Chondrocyte (in vitro differentiated cells): ENCODE measurements around the gene ATP5F1B. TPM values are rescaled to one million over a fixed set of nuclear protein-coding genes. Genes with fewer than 3 reads are reported as not detected.
A peak's percentile ranks its signal among the peaks of the same experiment; 100 is the strongest.

Experiments used
- DNase-seq: peaks from one replicate; pipeline ENCODE4 v3.0.0; 2021; ENCODE audit warnings: mixed read lengths, low spot score
- H3K27ac Mint-ChIP-seq: one replicate; pipeline ENCODE4 v1.8.0; 2021; ENCODE audit warnings: mild to moderate bottlenecking, moderate library complexity, mixed read lengths; ENCODE audit not compliant: unreplicated experiment
- H3K27me3 Mint-ChIP-seq: 2 replicates; pipeline ENCODE4 v1.8.0; 2021; ENCODE audit warnings: low read depth, mixed read lengths
- H3K36me3 Mint-ChIP-seq: 2 replicates; pipeline ENCODE4 v1.8.0; 2021; ENCODE audit warnings: low read depth, mixed read lengths
- H3K4me1 Mint-ChIP-seq: 2 replicates; pipeline ENCODE4 v1.8.0; 2021; ENCODE audit warnings: low read depth, mild to moderate bottlenecking, mixed read lengths
- H3K4me3 Mint-ChIP-seq: one replicate; pipeline ENCODE4 v1.8.0; 2021; ENCODE audit warnings: mild to moderate bottlenecking, moderate library complexity, mixed read lengths; ENCODE audit not compliant: unreplicated experiment
- H3K9me3 Mint-ChIP-seq: 2 replicates; pipeline ENCODE4 v1.8.0; 2021; ENCODE audit warnings: low read depth, mixed read lengths
- total RNA-seq: library from RNA; stranded (reverse); gene quantifications from 3 replicates; pipeline ENCODE4 v1.2.1, GENCODE V29; 2021
- TF ChIP-seq, protein P1 (sequence below): fragments of 200-600 bp; sonication (generic); IDR thresholded peaks from 2 replicates; pipeline ENCODE4 v1.5.0; 2021; ENCODE audit warnings: antibody characterized with exemption, mild to moderate bottlenecking, moderate library complexity

ATP5F1B gene
- total RNA-seq, 1 donor from 2014 or later, result 380 TPM

- no peak overlapping the region for H3K4me3 Mint-ChIP-seq
- no peaks in the 10 kb centered on the region for H3K9me3 Mint-ChIP-seq
- no peak for DNase-seq
- H3K4me1 Mint-ChIP-seq, result peaks cover 20% of the 10 kb centered on the region
- peaks cover 2% of the 10 kb centered on the region for H3K36me3 Mint-ChIP-seq
- H3K27me3 Mint-ChIP-seq, result no peaks in the 10 kb centered on the region
- H3K27ac Mint-ChIP-seq, result no peak overlapping the region
- TF ChIP-seq, protein P1, sequence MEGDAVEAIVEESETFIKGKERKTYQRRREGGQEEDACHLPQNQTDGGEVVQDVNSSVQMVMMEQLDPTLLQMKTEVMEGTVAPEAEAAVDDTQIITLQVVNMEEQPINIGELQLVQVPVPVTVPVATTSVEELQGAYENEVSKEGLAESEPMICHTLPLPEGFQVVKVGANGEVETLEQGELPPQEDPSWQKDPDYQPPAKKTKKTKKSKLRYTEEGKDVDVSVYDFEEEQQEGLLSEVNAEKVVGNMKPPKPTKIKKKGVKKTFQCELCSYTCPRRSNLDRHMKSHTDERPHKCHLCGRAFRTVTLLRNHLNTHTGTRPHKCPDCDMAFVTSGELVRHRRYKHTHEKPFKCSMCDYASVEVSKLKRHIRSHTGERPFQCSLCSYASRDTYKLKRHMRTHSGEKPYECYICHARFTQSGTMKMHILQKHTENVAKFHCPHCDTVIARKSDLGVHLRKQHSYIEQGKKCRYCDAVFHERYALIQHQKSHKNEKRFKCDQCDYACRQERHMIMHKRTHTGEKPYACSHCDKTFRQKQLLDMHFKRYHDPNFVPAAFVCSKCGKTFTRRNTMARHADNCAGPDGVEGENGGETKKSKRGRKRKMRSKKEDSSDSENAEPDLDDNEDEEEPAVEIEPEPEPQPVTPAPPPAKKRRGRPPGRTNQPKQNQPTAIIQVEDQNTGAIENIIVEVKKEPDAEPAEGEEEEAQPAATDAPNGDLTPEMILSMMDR, result no peak
These were observed 31.9 kb upstream of the ATP5F1B start for GRCh38 chr12:56677680-56678079.

DNA sequence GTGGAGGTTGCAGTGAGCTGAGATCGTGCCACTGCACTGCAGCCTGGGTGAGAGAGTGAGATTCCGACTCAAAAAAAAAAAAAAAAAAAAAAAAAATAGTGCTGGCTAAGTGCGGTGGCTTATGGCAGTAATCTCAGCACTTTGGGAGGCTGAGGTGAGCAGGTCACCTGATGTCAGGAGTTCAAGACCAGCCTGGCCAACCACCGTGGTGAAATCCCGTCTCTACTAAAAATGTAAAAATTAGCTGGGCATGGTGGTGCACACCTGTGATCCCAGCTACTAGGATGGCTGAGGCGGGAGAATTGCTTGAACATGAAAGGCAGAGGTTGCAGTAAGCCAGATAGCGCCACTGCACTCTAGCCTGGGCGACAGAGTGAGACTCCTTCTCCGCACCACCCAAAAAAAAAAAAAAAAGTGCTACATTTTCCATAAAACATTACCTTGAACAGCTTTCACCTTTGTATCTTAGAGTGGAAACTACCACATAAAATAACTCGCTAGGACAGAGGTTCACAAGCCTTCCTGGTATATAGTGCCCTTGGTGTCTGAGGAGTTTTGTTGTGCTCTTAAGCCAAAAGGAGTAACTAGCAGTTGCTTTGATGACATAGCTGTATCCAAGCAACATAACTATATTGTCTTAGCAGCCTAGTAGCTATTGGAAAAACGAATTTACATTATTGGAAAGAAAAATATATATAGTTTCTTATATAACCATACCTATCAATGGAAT, 31.2 kb upstream of the ATP5F1B start:
- Mint-ChIP-seq H3K36me3 (peaks cover 3% of the 10 kb centered on the region), H3K27ac (peak overlapping the region; percentile 45), H3K27me3 (no peaks in the 10 kb centered on the region), H3K9me3 (no peaks in the 10 kb centered on the region), H3K4me3 (no peak overlapping the region), H3K4me1 (peaks cover 23% of the 10 kb centered on the region)
- TF ChIP-seq, protein P1, result no peak
- DNase-seq, result peak; percentile 14

DNA sequence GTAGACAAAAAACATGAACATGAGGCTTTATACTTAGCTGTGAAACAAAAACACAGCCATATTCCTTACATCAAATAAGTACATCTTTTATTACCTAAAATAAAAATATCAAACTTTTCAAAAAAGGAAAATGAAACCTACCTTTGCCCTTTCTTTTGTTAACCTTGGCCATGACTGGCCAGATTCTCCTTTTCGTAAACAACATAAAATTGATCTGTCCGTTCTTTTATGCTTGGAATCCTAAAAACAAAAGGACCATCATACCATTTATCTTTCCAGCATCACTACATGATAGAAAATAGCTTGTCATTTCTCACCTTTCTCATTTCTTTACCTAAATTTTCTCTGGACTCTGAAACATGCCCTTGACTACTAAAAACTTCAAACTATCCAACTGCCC, 25.8 kb upstream of the ATP5F1B start:
- no peak overlapping the region for H3K4me3 Mint-ChIP-seq

GRCh38 chr12:56670836-56671235, 25.1 kb upstream of the ATP5F1B start:
- no peak overlapping the region for H3K27ac Mint-ChIP-seq
- H3K27me3 Mint-ChIP-seq, result no peaks in the 10 kb centered on the region
- TF ChIP-seq, protein P1, result no peak

More for the DNA sequence above, 25.8 kb upstream of the ATP5F1B start:
- Mint-ChIP-seq H3K4me1 (peaks cover 24% of the 10 kb centered on the region), H3K27ac (no peak overlapping the region), H3K9me3 (no peaks in the 10 kb centered on the region), H3K27me3 (no peaks in the 10 kb centered on the region), H3K36me3 (peaks cover 13% of the 10 kb centered on the region)
- no peak for DNase-seq
- TF ChIP-seq, protein P1, result no peak

DNA sequence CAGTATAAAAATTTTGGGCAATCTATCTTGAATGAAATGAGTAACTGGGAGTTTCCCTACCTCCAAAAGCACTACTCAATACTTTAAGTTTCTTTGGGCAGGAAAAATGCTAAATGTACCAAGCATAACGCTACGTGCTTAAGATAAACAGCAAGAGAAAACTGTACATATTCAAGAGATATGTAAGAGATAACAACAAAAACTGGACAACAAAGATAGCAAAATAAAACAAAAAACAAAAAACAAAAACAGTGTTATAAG, 22.3 kb upstream of the ATP5F1B start:
- Mint-ChIP-seq H3K36me3 (peaks cover 29% of the 10 kb centered on the region), H3K4me3 (no peak overlapping the region), H3K27ac (no peak overlapping the region), H3K27me3 (no peaks in the 10 kb centered on the region), H3K4me1 (peaks cover 14% of the 10 kb centered on the region), H3K9me3 (no peaks in the 10 kb centered on the region)
- DNase-seq, result no peak
- TF ChIP-seq, protein P1, result no peak

More at GRCh38 chr12:56670836-56671235, 25.1 kb upstream of the ATP5F1B start:
- peaks cover 24% of the 10 kb centered on the region for H3K4me1 Mint-ChIP-seq
- peaks cover 15% of the 10 kb centered on the region for H3K36me3 Mint-ChIP-seq
- peak; percentile 1 for DNase-seq
- H3K4me3 Mint-ChIP-seq, result no peak overlapping the region
- no peaks in the 10 kb centered on the region for H3K9me3 Mint-ChIP-seq
